Limb (tissue), 2 donors: ENCODE data around the gene MTHFD2.

Experiments
- DNase-seq, 2 donors: peaks; one replicate each; pipeline ENCODE4 v3.0.0-alpha.2; 2016; ENCODE audit errors: extremely low spot score in 2 of 2

MTHFD2 gene

GRCh38 chr2:74262681-74263080, 64.3 kb downstream of the MTHFD2 start:
- DNase-seq, result no peak

- no peak for DNase-seq
Observed at GRCh38 chr2:74264281-74264680, 65.9 kb downstream of the MTHFD2 start.

- DNase-seq, result no peak
Observed at GRCh38 chr2:74267068-74267467, 68.7 kb downstream of the MTHFD2 start.
